ENCODE results near the gene APLNR.

GRCh38 chr11:57200917-57201316 lies 36.1 kb downstream of the APLNR start:
- TF ChIP-seq CTCF (IDR thresholded peaks at IDR 0.05; ENCODE audit: low read depth, low read length) (no peak), POLR2A (IDR thresholded peaks at IDR 0.05; ENCODE audit: extremely low read depth, insufficient read length) (no peak), MAX (IDR thresholded peaks at IDR 0.05; ENCODE audit: low read depth, low read length) (no peak)
